Panc1 (cell line): ENCODE results near the gene FLYWCH2.

Experiments used
- CTCF ChIP-seq: fragments of 450-650 bp; IDR thresholded peaks from 2 replicates; pipeline ENCODE4 v1.5.1; 2017; ENCODE audit warnings: mild to moderate bottlenecking
- POLR2AphosphoS5 ChIP-seq: IDR thresholded peaks from 2 replicates; pipeline ENCODE4 v1.6.1; 2012; ENCODE audit warnings: mild to moderate bottlenecking, low read depth, low read length, moderate library complexity
- REST ChIP-seq, 2 experiments: IDR thresholded peaks; 2 replicates each; pipeline ENCODE4 v1.6.1; 2011 to 2012; ENCODE audit warnings: low read depth in 2 of 2, control low read depth in 1 of 2, low read length in 1 of 2, mild to moderate bottlenecking in 1 of 2, moderate library complexity in 1 of 2; ENCODE audit not compliant: insufficient read depth in 1 of 2
- SIN3A ChIP-seq: IDR thresholded peaks from 2 replicates; pipeline ENCODE4 v1.6.1; 2012; ENCODE audit warnings: low read depth, mild to moderate bottlenecking, low read length, moderate library complexity, borderline replicate concordance; ENCODE audit not compliant: insufficient read depth
- TCF7L2 ChIP-seq: IDR thresholded peaks from 2 replicates; pipeline ENCODE4 v1.6.1; 2011; ENCODE audit warnings: mild to moderate bottlenecking, low read depth, low read length, inconsistent platforms

GRCh38 chr16:2946649-2947048, 63.6 kb downstream of the FLYWCH2 start:
- TF ChIP-seq CTCF (no peak), SIN3A (no peak), POLR2AphosphoS5 (no peak), REST (IDR thresholded peaks at IDR 0.05; ENCODE audit: insufficient read depth in 1 of 2, low read depth in 2 of 2, low read length in 1 of 2) (no peak), TCF7L2 (no peak)
